ENCODE results near the gene COG6. TPM values are rescaled to one million over a fixed set of nuclear protein-coding genes. Genes with fewer than 3 reads are reported as not detected.

COG6 gene
- total RNA-seq, 4 donors from 2014 or later: 13.0 to 19.9 (median 14.3) TPM

GRCh38 chr13:39779337-39780265 is 124.1 kb downstream of the COG6 start:
- TF ChIP-seq CTCF (IDR thresholded peaks at IDR 0.05) (no peak), POLR2A (IDR thresholded peaks at IDR 0.05; ENCODE audit: low read depth) (no peak), POLR2AphosphoS5 (IDR thresholded peaks at IDR 0.05) (no peak), EP300 (IDR thresholded peaks at IDR 0.05) (no peak)
- Histone ChIP-seq H3K4me3 (no peak overlapping the region), H3K4me1 (peaks cover 7 to 24% (median 13%) of the 10 kb centered on the region in 4 donors), H3K27me3 (no peaks in the 10 kb centered on the region), H3K36me3 (no peaks in the 10 kb centered on the region), H3K9me3 (no peaks in the 10 kb centered on the region), H3K27ac (replicated peaks in 1 of 4) (peak overlapping the region in 1 of 4 donors; percentile 0)
- intact Hi-C loops (cut with DNase I): loop anchor here (5.0 to 10.0 kb wide), 2 partner anchors 165 to 903 kb away; no protein-coding TSS in a partner anchor
- no peak for DNase-seq (ENCODE audit: extremely low spot score)
- 85% methylated on average over 8 of the region's 8 CpGs for WGBS

GRCh38 chr13:39780711-39781110 is 125.2 kb downstream of the COG6 start:
- Histone ChIP-seq H3K9me3 (no peaks in the 10 kb centered on the region), H3K27me3 (no peaks in the 10 kb centered on the region), H3K4me1 (peaks cover 10 to 26% (median 14%) of the 10 kb centered on the region in 4 donors), H3K36me3 (no peaks in the 10 kb centered on the region), H3K27ac (replicated peaks in 1 of 4) (no peak overlapping the region), H3K4me3 (no peak overlapping the region)
- TF ChIP-seq EP300 (IDR thresholded peaks at IDR 0.05) (no peak), POLR2AphosphoS5 (IDR thresholded peaks at IDR 0.05) (no peak), CTCF (IDR thresholded peaks at IDR 0.05) (no peak), POLR2A (IDR thresholded peaks at IDR 0.05; ENCODE audit: low read depth) (no peak)
- 90% methylated on average over 6 of the region's 6 CpGs for WGBS
- no peak for DNase-seq (ENCODE audit: extremely low spot score)
- intact Hi-C loops (cut with DNase I): loop anchor here (5.0 kb wide), 1 partner anchor 902 kb away; no protein-coding TSS in a partner anchor

- Histone ChIP-seq H3K36me3 (no peaks in the 10 kb centered on the region), H3K27ac (replicated peaks in 1 of 4) (no peak overlapping the region), H3K9me3 (no peaks in the 10 kb centered on the region), H3K4me1 (peaks cover 10 to 25% (median 13%) of the 10 kb centered on the region in 4 donors), H3K4me3 (no peak overlapping the region), H3K27me3 (no peaks in the 10 kb centered on the region)
- DNase-seq (ENCODE audit: extremely low spot score): no peak
- TF ChIP-seq POLR2AphosphoS5 (IDR thresholded peaks at IDR 0.05) (no peak), POLR2A (IDR thresholded peaks at IDR 0.05; ENCODE audit: low read depth) (no peak), EP300 (IDR thresholded peaks at IDR 0.05) (no peak), CTCF (IDR thresholded peaks at IDR 0.05) (no peak)
- 84% methylated on average over 2 of the region's 2 CpGs for WGBS
- intact Hi-C loops (cut with DNase I): loop anchor here (5.0 kb wide), 1 partner anchor 901 kb away; no protein-coding TSS in a partner anchor
Measured at GRCh38 chr13:39781381-39781780, 125.9 kb downstream of the COG6 start.

GRCh38 chr13:39783051-39783450 is 127.6 kb downstream of the COG6 start:
- Histone ChIP-seq H3K27me3 (no peaks in the 10 kb centered on the region), H3K9me3 (no peaks in the 10 kb centered on the region), H3K27ac (replicated peaks in 1 of 4) (no peak overlapping the region), H3K36me3 (no peaks in the 10 kb centered on the region), H3K4me1 (peaks cover 0 to 14% (median 12%) of the 10 kb centered on the region in 4 donors), H3K4me3 (no peak overlapping the region)
- no peak for TF ChIP-seq POLR2AphosphoS5 (IDR thresholded peaks at IDR 0.05)
- TF ChIP-seq CTCF (IDR thresholded peaks at IDR 0.05): peak in 1 of 3 experiments; percentile 18
- TF ChIP-seq POLR2A (IDR thresholded peaks at IDR 0.05; ENCODE audit: low read depth): no peak
- DNase-seq (ENCODE audit: extremely low spot score): no peak
- intact Hi-C loops (cut with DNase I): loop anchor here (5.0 kb wide), 1 partner anchor 899 kb away; no protein-coding TSS in a partner anchor
- WGBS: 76% methylated on average over 1 of the region's 1 CpG

Data from esophagus muscularis mucosa (tissue), 4 donors.